ENCODE data around the gene SNAPC1.

GRCh38 chr14:61736751-61737150 lies 25.5 kb upstream of the SNAPC1 start:
- TF ChIP-seq POLR2AphosphoS5 (IDR thresholded peaks at IDR 0.05; ENCODE audit: borderline replicate concordance, low read depth, low read length) (no peak), EZH2 (IDR thresholded peaks at IDR 0.05) (no peak)
